GM12878 (cell line): Measurements from ENCODE around the gene PUM2. TPM values are rescaled to one million over a fixed set of nuclear protein-coding genes. Genes with fewer than 3 reads are reported as not detected.

Experiments used
- ATAC-seq: fragments of 200-7000 bp; cut with Tn5 transposase; 3 replicates; pipeline ENCODE4 v1.9.1; 2020; ENCODE audit warnings: mild to moderate bottlenecking, moderate library complexity
- BruUV-seq: library from RNA; stranded (reverse); fragments of 400-500 nt; replicated peaks from 2 replicates; lab custom pipeline; 2021; lab: Mats Ljungman, UMichigan
- CTCF ChIA-PET: fragments of 300-600 bp; sonication (Branson Sonifier 250); formaldehyde crosslinking; extraction: SDS; loops from one replicate; lab custom pipeline; 2021; ENCODE audit warnings: inconsistent platforms; lab: Yijun Ruan, JAX
- POLR2A ChIA-PET: fragments of 350-600 bp; formaldehyde crosslinking; extraction: SDS; loops from one replicate; lab custom pipeline; 2021; ENCODE audit warnings: inconsistent platforms; lab: Charles Lee
- RAD21 ChIA-PET: fragments of 300-600 bp; sonication (Branson Sonifier 250); formaldehyde crosslinking; loops from one replicate; lab custom pipeline; 2023; ENCODE audit warnings: antibody characterized with exemption; ENCODE audit not compliant: unreplicated experiment; lab: Charles Lee
- SMC1A ChIA-PET: fragments of 300-600 bp; sonication (Branson Sonifier 250); formaldehyde crosslinking; loops from one replicate; lab custom pipeline; 2023; ENCODE audit not compliant: unreplicated experiment, uncharacterized antibody; lab: Charles Lee
- DNase-seq: peaks from one replicate; pipeline ENCODE4 v3.0.0-alpha.2; 2011; ENCODE audit warnings: low read depth, low spot score
- FAIRE-seq: peaks from 3 replicates; lab custom pipeline; 2011; peaks lifted over from hg19 to GRCh38; lab: Jason Lieb, UNC
- H2AFZ ChIP-seq: 2 replicates; pipeline ENCODE4 v1.6.0; 2011; ENCODE audit warnings: low read depth, low read length, control low read depth; ENCODE audit not compliant: control insufficient read depth
- H3K27ac ChIP-seq: 2 replicates; pipeline ENCODE4 v1.5.1; 2011; ENCODE audit warnings: control low read depth; ENCODE audit not compliant: control insufficient read depth, insufficient read depth
- H3K27me3 ChIP-seq, 2 experiments: replicated peaks in 1 of 2; 2 replicates each; pipeline versions ENCODE4 v1.6.0 to v1.6.1; 2011; ENCODE audit warnings: low read length in 1 of 2; ENCODE audit not compliant: control insufficient read depth in 2 of 2, insufficient read depth in 2 of 2
- H3K36me3 ChIP-seq, 2 experiments: 2 replicates each; pipeline ENCODE4 v1.5.1; 2011; ENCODE audit warnings: low read length in 1 of 2; ENCODE audit not compliant: control insufficient read depth in 2 of 2, insufficient read depth in 2 of 2
- H3K4me1 ChIP-seq: 2 replicates; pipeline ENCODE4 v1.6.1; 2011; ENCODE audit warnings: mild to moderate bottlenecking, low read length, moderate library complexity, mixed read lengths; ENCODE audit not compliant: control insufficient read depth, insufficient read depth
- H3K4me2 ChIP-seq: 2 replicates; pipeline ENCODE4 v1.6.0; 2011; ENCODE audit warnings: control low read depth; ENCODE audit not compliant: control insufficient read depth, insufficient read depth
- H3K4me3 ChIP-seq: fragments of 200-600 bp; sonication (generic); 2 replicates; pipeline ENCODE4 v1.5.1; 2016
- H3K79me2 ChIP-seq: 2 replicates; pipeline ENCODE4 v1.6.0; 2011; ENCODE audit warnings: low read length; ENCODE audit not compliant: control insufficient read depth, insufficient read depth
- H3K9ac ChIP-seq: 2 replicates; pipeline ENCODE4 v1.8.0; 2011; ENCODE audit warnings: low read length, control low read depth, mixed read lengths; ENCODE audit not compliant: control insufficient read depth, insufficient read depth
- H3K9me3 ChIP-seq: replicated peaks from 3 replicates; pipeline ENCODE4 v1.5.1; 2011; ENCODE audit warnings: mild to moderate bottlenecking, low read length; ENCODE audit not compliant: control insufficient read depth, insufficient read depth
- H4K20me1 ChIP-seq: 2 replicates; pipeline ENCODE4 v1.6.0; 2011; ENCODE audit not compliant: control insufficient read depth, insufficient read depth
- BACH1 ChIP-seq: fragments of 450-650 bp; IDR thresholded peaks from 2 replicates; pipeline ENCODE4 v1.6.1; 2017; ENCODE audit warnings: mild to moderate bottlenecking, borderline replicate concordance
- JUNB ChIP-seq: IDR thresholded peaks from 2 replicates; pipeline ENCODE4 v1.6.1; 2016; ENCODE audit warnings: antibody characterized with exemption, mild to moderate bottlenecking
- NKRF ChIP-seq: fragments of 450-650 bp; conservative IDR thresholded peaks from 2 replicates; pipeline ENCODE4 v1.6.1; 2017; ENCODE audit warnings: mild to moderate bottlenecking, moderate library complexity
- POLR2A ChIP-seq: IDR thresholded peaks from 2 replicates; pipeline ENCODE4 v1.6.1; 2011; ENCODE audit warnings: low read depth, mild to moderate bottlenecking, low read length
- SMAD5 ChIP-seq: IDR thresholded peaks from 2 replicates; pipeline ENCODE4 v1.6.1; 2016; ENCODE audit warnings: antibody characterized with exemption, low read depth
- SP1 ChIP-seq: IDR thresholded peaks from one replicate; pipeline ENCODE4 v1.6.1; 2011; ENCODE audit warnings: low read depth, low read length
- TAF1 ChIP-seq: IDR thresholded peaks from 2 replicates; pipeline ENCODE4 v1.6.1; 2011; ENCODE audit warnings: mild to moderate bottlenecking, low read depth, low read length, borderline replicate concordance
- TARDBP ChIP-seq: IDR thresholded peaks from 2 replicates; pipeline ENCODE4 v1.6.1; 2016; ENCODE audit warnings: borderline replicate concordance
- TCF3 ChIP-seq: IDR thresholded peaks from 2 replicates; pipeline ENCODE4 v1.6.1; 2012; ENCODE audit warnings: low read depth, mild to moderate bottlenecking, low read length, borderline replicate concordance; ENCODE audit not compliant: insufficient read depth
- ZBTB4 ChIP-seq: fragments of 450-650 bp; formaldehyde crosslinking; IDR thresholded peaks from 2 replicates; pipeline ENCODE4 v1.4.0; 2022; ENCODE audit warnings: mild to moderate bottlenecking, moderate library complexity
- ZNF687 ChIP-seq: fragments of 450-650 bp; IDR thresholded peaks from 2 replicates; pipeline ENCODE4 v1.6.1; 2017; ENCODE audit warnings: mild to moderate bottlenecking, moderate library complexity
- ZSCAN29 ChIP-seq: fragments of 450-650 bp; IDR thresholded peaks from 2 replicates; pipeline ENCODE4 v1.6.1; 2017; ENCODE audit warnings: mild to moderate bottlenecking, moderate library complexity
- WGBS: methylation state at CpG from one replicate; pipeline ENCODE4 v1.1.6; 2016; ENCODE audit warnings: low lambda C conversion rate; ENCODE audit not compliant: insufficient replicate concordance, insufficient coverage; ENCODE audit errors: missing lambda C conversion rate; 5-methylcytosine and 5-hydroxymethylcytosine counted together
- in situ Hi-C: fragments of 300-500 bp; cut with MboI; formaldehyde crosslinking; loops from 9 replicates; pipeline ENCODE4 v1.14.3; 2018; ENCODE audit warnings: mixed read lengths
- intact Hi-C: fragments of 100-400 bp; cut with micrococcal nuclease; formaldehyde crosslinking; loops from one replicate; pipeline ENCODE4 v1.14.2; 2022; ENCODE audit not compliant: unreplicated experiment
- polyA plus RNA-seq, 11 experiments: library from polyadenylated mRNA; depleted of rRNA in 4 of 11; unstranded in 6 of 11; stranded (reverse) in 5 of 11; fragments of >200 nt; fragmentation: Nextera tagmentation in 4 of 11; fragmentation: Illumina TruSeq in 1 of 11; extraction: Ambion mirVana in 4 of 11; extraction: Trizol in 1 of 11; gene quantifications; 1 replicate in 1 of 11; 2 replicates in 10 of 11; pipeline versions ENCODE4 v1.2.1 to v1.2.3, GENCODE V29; 2011 to 2016; ENCODE audit warnings: inconsistent platforms in 2 of 11, missing spikeins in 2 of 11, low read depth in 1 of 11
- total RNA-seq, 4 experiments: library from RNA; depleted of rRNA in 3 of 4; stranded (reverse); fragments of >200 nt in 3 of 4; fragmentation: Illumina TruSeq in 1 of 4; extraction: Trizol in 1 of 4; gene quantifications; 2 replicates each; pipeline versions ENCODE4 v1.2.1 to v1.2.3, GENCODE V29; 2013 to 2021
- TF ChIP-seq, protein P1 (sequence below): fragments of 150-350 bp; IDR thresholded peaks from 2 replicates; pipeline ENCODE4 v1.6.1; 2014; ENCODE audit warnings: mild to moderate bottlenecking, low read depth, low read length

PUM2 gene
- total and polyA plus RNA-seq, 10 of the 15 experiments (the other 5 are each of a cell fraction or from before 2014, with no cell fraction given) = 14.5 to 87.6 (median 29.4) TPM

DNA sequence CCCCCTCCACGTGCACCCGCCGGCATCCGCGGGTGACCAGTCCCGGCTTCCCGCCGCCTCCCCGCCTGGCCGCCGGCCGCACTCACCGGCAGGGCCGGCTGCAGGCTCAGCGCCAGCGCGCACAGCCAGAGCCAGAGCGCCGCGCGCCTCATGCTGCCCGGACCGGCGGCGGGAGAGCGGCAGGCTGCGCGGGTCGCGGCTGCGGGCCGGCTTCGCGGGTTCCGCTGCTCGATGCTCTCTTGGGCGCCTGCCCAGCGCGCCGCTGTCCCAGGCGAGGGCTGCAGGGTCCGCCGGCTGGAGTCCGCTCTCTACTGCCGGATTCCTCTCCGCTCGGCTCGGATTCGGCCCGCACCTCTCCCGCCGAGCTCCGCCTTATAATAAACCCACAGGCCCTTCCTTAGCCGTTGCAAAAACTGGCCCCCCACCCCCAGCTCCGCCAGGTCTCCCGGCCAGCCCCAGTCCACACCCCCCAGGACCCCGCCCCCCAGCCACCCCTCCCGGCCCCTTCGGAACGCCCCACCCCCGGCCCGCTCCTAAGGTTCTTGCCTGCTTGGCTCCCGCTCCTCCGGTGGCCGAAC lies 125.8 kb downstream of the PUM2 start, which contains the start of gene SDC1:
SDC1 (minus strand) TSS at position 415 of the 578 bp plus-strand sequence; CDS start at position 152, 263 bp downstream.
- intact Hi-C loops (loop anchor here (1.0 kb wide), 1 partner anchor 90 kb away; no protein-coding TSS in a partner anchor), in situ Hi-C loops (no loop called here)
- BruUV-seq = no TSS peak
- H3K79me2 ChIP-seq = peaks cover 33% of the 10 kb centered on the region
- ATAC-seq = peak; percentile 47
- H3K4me1 ChIP-seq = peaks cover 29% of the 10 kb centered on the region
- no peak for DNase-seq
- peak within 1 kb of the TSS; percentile 76 for H3K9ac ChIP-seq
- H3K4me3 ChIP-seq = peak within 1 kb of the TSS; percentile 84
- no peaks in the 10 kb centered on the region for H4K20me1 ChIP-seq
- ChIA-PET POLR2A (interaction anchor here (0.6 to 1.6 kb wide), 8 partner anchors 10 to 178 kb away, joined by 3 to 5 read pairs (median 4); no protein-coding TSS in a partner anchor), CTCF (interaction anchor here (0.6 to 7.5 kb wide), 34 partner anchors 9 to 331 kb away, joined by 3 to 284 read pairs (median 4); no protein-coding TSS in a partner anchor), SMC1A (interaction anchor here (0.8 to 9.6 kb wide), 18 partner anchors 8 to 323 kb away, joined by 3 to 191 read pairs (median 5); partner anchors contain the start of gene TTC32), RAD21 (interaction anchor here (0.6 to 7.0 kb wide), 31 partner anchors 11 to 1840 kb away, joined by 3 to 156 read pairs (median 7); partner anchors contain the start of genes LAPTM4A and MATN3)
- H3K4me2 ChIP-seq = peak within 1 kb of the TSS; percentile 99
- no peaks in the 10 kb centered on the region for H3K36me3 ChIP-seq
- peak within 1 kb of the TSS; percentile 77 for H2AFZ ChIP-seq
- H3K9me3 ChIP-seq = no peaks in the 10 kb centered on the region
- peak within 1 kb of the TSS; percentile 74 for H3K27ac ChIP-seq
- 0% methylated on average over 46 of the region's 65 CpGs for WGBS
- no peak for FAIRE-seq
- H3K27me3 ChIP-seq = no peaks in the 10 kb centered on the region; a peak in 1 of 4 replicates
- TF ChIP-seq TAF1 (no peak), SMAD5 (no peak), BACH1 (peak; percentile 49), ZBTB4 (CRISPR knock-in tag) (no peak), ZSCAN29 (0 out of 2 replicates have a peak, but pooled peaks have one; percentile 27), ZNF687 (peak; percentile 48; the same call in 1 of the 2 replicates), POLR2A (peak; percentile 2; the same call in 1 of the 2 replicates), TARDBP (no peak), JUNB (no peak), TCF3 (no peak), NKRF (peak; percentile 51), SP1 (no peak)
- TF ChIP-seq, protein P1, sequence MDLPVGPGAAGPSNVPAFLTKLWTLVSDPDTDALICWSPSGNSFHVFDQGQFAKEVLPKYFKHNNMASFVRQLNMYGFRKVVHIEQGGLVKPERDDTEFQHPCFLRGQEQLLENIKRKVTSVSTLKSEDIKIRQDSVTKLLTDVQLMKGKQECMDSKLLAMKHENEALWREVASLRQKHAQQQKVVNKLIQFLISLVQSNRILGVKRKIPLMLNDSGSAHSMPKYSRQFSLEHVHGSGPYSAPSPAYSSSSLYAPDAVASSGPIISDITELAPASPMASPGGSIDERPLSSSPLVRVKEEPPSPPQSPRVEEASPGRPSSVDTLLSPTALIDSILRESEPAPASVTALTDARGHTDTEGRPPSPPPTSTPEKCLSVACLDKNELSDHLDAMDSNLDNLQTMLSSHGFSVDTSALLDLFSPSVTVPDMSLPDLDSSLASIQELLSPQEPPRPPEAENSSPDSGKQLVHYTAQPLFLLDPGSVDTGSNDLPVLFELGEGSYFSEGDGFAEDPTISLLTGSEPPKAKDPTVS = no peak
